GM23248 (cell line): ENCODE results near the gene SIRPG.

Experiments
- EZH2 ChIP-seq: fragments of 200-600 bp; sonication (generic); IDR thresholded peaks from 2 replicates; pipeline ENCODE4 v1.6.1; 2018; ENCODE audit warnings: antibody characterized with exemption, mild to moderate bottlenecking; ENCODE audit not compliant: insufficient read depth, poor library complexity, severe bottlenecking
- EZH2phosphoT487 ChIP-seq: fragments of 200-600 bp; sonication (generic); IDR thresholded peaks from 2 replicates; pipeline ENCODE4 v1.6.1; 2018; ENCODE audit warnings: antibody characterized with exemption, moderate library complexity, mild to moderate bottlenecking, low read depth; ENCODE audit not compliant: insufficient read depth

DNA sequence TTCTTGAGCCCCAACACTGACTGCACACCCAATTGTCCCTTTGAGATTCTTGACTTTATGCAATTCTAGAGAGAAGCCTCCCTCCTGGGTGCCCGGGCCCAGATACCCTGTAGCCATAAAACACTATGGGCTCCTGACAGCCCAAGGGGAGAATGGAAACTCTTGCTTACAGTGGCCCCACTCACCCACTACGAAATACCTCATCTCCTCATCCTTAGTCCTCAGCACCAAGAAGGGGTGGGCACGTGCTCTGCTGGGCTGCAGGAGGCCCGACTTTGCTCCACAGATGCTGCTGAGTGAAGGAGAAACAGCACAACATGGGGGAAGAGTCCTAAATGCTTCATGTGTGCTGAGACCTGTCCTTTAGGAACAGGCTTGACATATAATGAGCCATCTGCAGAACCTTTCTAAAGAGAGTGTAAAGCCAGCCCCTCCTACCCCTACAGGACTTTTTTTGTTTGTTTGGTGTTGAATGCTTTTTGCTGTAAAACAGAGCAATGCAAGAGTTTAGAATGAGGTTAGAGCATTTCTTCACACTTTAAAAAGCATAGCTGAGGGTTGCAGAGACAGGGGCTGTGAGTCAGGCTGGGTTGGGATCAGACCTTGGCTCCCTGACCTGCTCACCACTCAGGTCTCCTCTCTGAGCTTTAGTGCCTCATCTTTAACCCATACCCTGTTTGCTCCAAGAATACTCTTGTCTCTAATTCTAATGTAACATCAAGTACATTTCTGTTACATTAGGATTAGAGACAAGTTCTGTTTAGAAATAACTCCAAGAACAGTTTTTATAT lies 17.6 kb upstream of the SIRPG start:
- TF ChIP-seq EZH2: no peak
- no peak for TF ChIP-seq EZH2phosphoT487
